NCI-H187 treated with DMSO at 0.1 percent for 48 hours (cell line): ENCODE results near the gene FTSJ1.
"Not testable (repeated sequence)": the region's sequence is repeated elsewhere in the genome, so short reads cannot be mapped to it uniquely, and the experiment has no call there.

Source experiments
- DNase-seq: peaks from one replicate; lab custom pipeline; 2025; lab: John Stamatoyannopoulos, UW

The FTSJ1 gene

GRCh38 chrX:48525853-48526252, 49.9 kb downstream of the FTSJ1 start:
- DNase-seq = not testable (repeated sequence)

- no peak for DNase-seq
Observed at GRCh38 chrX:48530736-48531135, 54.7 kb downstream of the FTSJ1 start.

GRCh38 chrX:48531358-48531959, 55.5 kb downstream of the FTSJ1 start:
- no peak for DNase-seq

- no peak for DNase-seq
Observed at GRCh38 chrX:48532161-48532560, 56.2 kb downstream of the FTSJ1 start.

- DNase-seq = no peak
Observed at GRCh38 chrX:48533165-48533564, 57.2 kb downstream of the FTSJ1 start.
